Measurements from ENCODE around the gene CHSY1. TPM values are rescaled to one million over a fixed set of nuclear protein-coding genes. Genes with fewer than 3 reads are reported as not detected.

The CHSY1 gene
- total RNA-seq, 1 experiment from 2014 or later = 24.5 TPM

- no peak for DNase-seq (ENCODE audit: extremely low read depth, low read depth)
These were observed 4.8 kb downstream of the CHSY1 start for GRCh38 chr15:101246824-101247745.

GRCh38 chr15:101246391-101246790 is 5.5 kb downstream of the CHSY1 start:
- DNase-seq (ENCODE audit: extremely low read depth, low read depth) = no peak

GRCh38 chr15:101244889-101245668 is 6.8 kb downstream of the CHSY1 start:
- no peak for DNase-seq (ENCODE audit: extremely low read depth, low read depth)

- no peak for DNase-seq (ENCODE audit: extremely low read depth, low read depth)
These were observed 7.6 kb downstream of the CHSY1 start for GRCh38 chr15:101244036-101244781.

GRCh38 chr15:101243420-101243819 is 8.4 kb downstream of the CHSY1 start:
- no peak for DNase-seq (ENCODE audit: extremely low read depth, low read depth)

- DNase-seq (ENCODE audit: extremely low read depth, low read depth) = no peak
These were observed 8.9 kb downstream of the CHSY1 start for GRCh38 chr15:101242999-101243336.

GRCh38 chr15:101242160-101242998 is 9.5 kb downstream of the CHSY1 start:
- DNase-seq (ENCODE audit: extremely low read depth, low read depth) = no peak

GRCh38 chr15:101240358-101240757 is 11.5 kb downstream of the CHSY1 start:
- DNase-seq (ENCODE audit: extremely low read depth, low read depth) = no peak

GRCh38 chr15:101239724-101240136 is 12.1 kb downstream of the CHSY1 start:
- no peak for DNase-seq (ENCODE audit: extremely low read depth, low read depth)

- no peak for DNase-seq (ENCODE audit: extremely low read depth, low read depth)
These were observed 14.6 kb downstream of the CHSY1 start for GRCh38 chr15:101237251-101237650.

- DNase-seq (ENCODE audit: extremely low read depth, low read depth) = no peak
These were observed 18.1 kb downstream of the CHSY1 start for GRCh38 chr15:101233651-101234280.

- no peak for DNase-seq (ENCODE audit: extremely low read depth, low read depth)
These were observed 19.2 kb downstream of the CHSY1 start for GRCh38 chr15:101232677-101233076.

GRCh38 chr15:101228313-101228712 is 23.5 kb downstream of the CHSY1 start:
- DNase-seq (ENCODE audit: extremely low read depth, low read depth) = no peak

- DNase-seq (ENCODE audit: extremely low read depth, low read depth) = no peak
These were observed 26.2 kb downstream of the CHSY1 start for GRCh38 chr15:101225658-101226057.

- DNase-seq (ENCODE audit: extremely low read depth, low read depth) = no peak
These were observed 29.9 kb downstream of the CHSY1 start for GRCh38 chr15:101221902-101222301.

GRCh38 chr15:101220060-101220459 is 31.8 kb downstream of the CHSY1 start:
- DNase-seq (ENCODE audit: extremely low read depth, low read depth) = no peak

- no peak for DNase-seq (ENCODE audit: extremely low read depth, low read depth)
These were observed 32.4 kb downstream of the CHSY1 start for GRCh38 chr15:101219441-101219840.

GRCh38 chr15:101217446-101217845 is 34.4 kb downstream of the CHSY1 start:
- DNase-seq (ENCODE audit: extremely low read depth, low read depth) = no peak

GRCh38 chr15:101216100-101216499 is 35.7 kb downstream of the CHSY1 start:
- no peak for DNase-seq (ENCODE audit: extremely low read depth, low read depth)

GRCh38 chr15:101215681-101216080 is 36.2 kb downstream of the CHSY1 start:
- DNase-seq (ENCODE audit: extremely low read depth, low read depth) = no peak

All from NCI-H460 (cell line).